Measurements from ENCODE around the gene DUSP21. TPM values are rescaled to one million over a fixed set of nuclear protein-coding genes. Genes with fewer than 3 reads are reported as not detected.
"Not testable (repeated sequence)": the region's sequence is repeated elsewhere in the genome, so short reads cannot be mapped to it uniquely, and the experiment has no call there.

DUSP21 gene
- total RNA-seq, 2 experiments from 2014 or later, result not detected

DNA sequence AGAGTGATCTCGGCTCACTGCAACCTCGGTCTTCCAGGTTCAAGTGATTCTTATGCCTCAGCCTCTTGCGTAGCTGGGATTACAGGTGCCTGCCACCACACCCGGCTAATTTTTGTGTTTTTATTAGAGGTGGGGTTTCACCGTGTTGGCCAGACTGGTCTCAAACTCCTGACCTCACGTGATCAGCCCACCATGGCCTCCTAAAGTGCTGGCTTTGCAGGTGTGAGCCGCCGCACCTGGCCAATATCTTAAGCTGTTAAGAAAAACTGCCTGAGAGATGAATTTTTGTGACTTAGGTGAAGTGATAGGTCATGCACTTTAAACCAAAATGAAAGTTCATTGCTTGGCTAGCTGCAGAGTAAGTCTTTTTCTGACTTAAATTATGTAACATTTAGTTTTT lies 35.0 kb downstream of the DUSP21 start:
- ATAC-seq, result no peak
- Mint-ChIP-seq H3K27me3 (ENCODE audit: low read depth) (no peaks in the 10 kb centered on the region), H3K36me3 (ENCODE audit: low read depth) (peaks cover 17% of the 10 kb centered on the region), H3K4me1 (ENCODE audit: low read depth) (peaks cover 11% of the 10 kb centered on the region), H3K9me3 (ENCODE audit: insufficient read depth) (no peaks in the 10 kb centered on the region), H3K27ac (no peak overlapping the region), H3K4me3 (no peak overlapping the region)
- ChIA-PET CTCF (no interaction called here), POLR2A (no interaction called here)
- no peak for DNase-seq

DNA sequence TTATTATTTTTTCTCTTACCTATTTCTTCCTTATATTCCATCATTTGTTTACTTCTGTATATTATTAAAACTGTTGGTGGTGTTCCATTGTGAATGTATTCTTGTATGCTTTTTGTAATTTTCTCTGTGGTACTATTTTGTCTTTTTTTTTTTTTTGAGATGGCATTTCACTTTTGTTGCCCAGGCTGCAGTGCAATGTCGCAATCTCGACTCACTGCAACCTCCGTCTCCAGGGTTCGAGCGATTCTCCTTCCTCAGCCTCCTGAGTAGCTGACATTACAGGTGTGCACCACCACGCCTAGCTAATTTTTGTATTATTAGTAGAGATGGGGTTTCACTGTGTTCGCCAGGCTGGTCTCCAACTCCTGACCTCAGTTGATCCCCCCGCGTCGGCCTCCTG lies 37.7 kb downstream of the DUSP21 start:
- Mint-ChIP-seq H3K9me3 (ENCODE audit: insufficient read depth) (no peaks in the 10 kb centered on the region), H3K4me1 (ENCODE audit: low read depth) (peaks cover 7% of the 10 kb centered on the region), H3K4me3 (no peak overlapping the region), H3K27me3 (ENCODE audit: low read depth) (no peaks in the 10 kb centered on the region), H3K36me3 (ENCODE audit: low read depth) (peaks cover 12% of the 10 kb centered on the region), H3K27ac (no peak overlapping the region)
- ATAC-seq (no peak), DNase-seq (no peak)
- ChIA-PET POLR2A (no interaction called here), CTCF (no interaction called here)

GRCh38 chrX:44882635-44883034 lies 38.8 kb downstream of the DUSP21 start:
- POLR2A ChIA-PET, result no interaction called here
- no peaks in the 10 kb centered on the region for H3K27me3 Mint-ChIP-seq (ENCODE audit: low read depth)
- H3K27ac Mint-ChIP-seq, result no peak overlapping the region
- DNase-seq (no peak), ATAC-seq (no peak)
- peaks cover 5% of the 10 kb centered on the region for H3K4me1 Mint-ChIP-seq (ENCODE audit: low read depth)
- CTCF ChIA-PET, result no interaction called here
- no peaks in the 10 kb centered on the region for H3K9me3 Mint-ChIP-seq (ENCODE audit: insufficient read depth)
- peaks cover 12% of the 10 kb centered on the region for H3K36me3 Mint-ChIP-seq (ENCODE audit: low read depth)
- no peak overlapping the region for H3K4me3 Mint-ChIP-seq

GRCh38 chrX:44884944-44885343 lies 41.1 kb downstream of the DUSP21 start:
- DNase-seq (no peak), ATAC-seq (no peak)
- ChIA-PET CTCF (no interaction called here), POLR2A (no interaction called here)
- Mint-ChIP-seq H3K9me3 (ENCODE audit: insufficient read depth) (no peaks in the 10 kb centered on the region), H3K27ac (no peak overlapping the region), H3K27me3 (ENCODE audit: low read depth) (no peaks in the 10 kb centered on the region), H3K4me1 (ENCODE audit: low read depth) (peaks cover 5% of the 10 kb centered on the region), H3K36me3 (ENCODE audit: low read depth) (peaks cover 11% of the 10 kb centered on the region), H3K4me3 (no peak overlapping the region)

- Mint-ChIP-seq H3K9me3 (ENCODE audit: insufficient read depth) (peaks cover 4% of the 10 kb centered on the region), H3K4me3 (no peak overlapping the region), H3K4me1 (ENCODE audit: low read depth) (peaks cover 9% of the 10 kb centered on the region), H3K36me3 (ENCODE audit: low read depth) (peaks cover 20% of the 10 kb centered on the region), H3K27me3 (ENCODE audit: low read depth) (no peaks in the 10 kb centered on the region), H3K27ac (no peak overlapping the region)
- no peak for ATAC-seq
- POLR2A ChIA-PET, result no interaction called here
- DNase-seq, result no peak
- CTCF ChIA-PET, result no interaction called here
Observed at GRCh38 chrX:44889824-44890223, 46.0 kb downstream of the DUSP21 start.

DNA sequence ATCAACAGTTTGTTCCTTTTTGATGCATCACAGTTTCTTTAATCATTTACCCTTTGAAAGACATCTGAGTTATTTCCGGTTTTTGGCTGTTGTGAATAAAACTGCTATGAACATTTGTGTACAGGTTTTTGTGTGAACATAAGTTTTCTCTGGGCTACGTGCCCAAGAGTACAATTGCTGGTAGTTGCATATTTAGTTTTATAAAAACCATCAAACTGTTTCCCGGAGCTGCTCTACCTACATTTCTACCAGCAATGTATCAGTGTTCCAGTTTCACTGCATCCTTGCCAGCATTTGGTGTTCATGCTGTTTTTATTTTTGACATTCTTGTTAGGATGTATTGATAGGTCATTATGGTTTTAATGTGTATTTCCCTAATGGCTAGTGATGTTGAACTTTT lies 46.4 kb downstream of the DUSP21 start:
- Mint-ChIP-seq H3K27ac (no peak overlapping the region), H3K27me3 (ENCODE audit: low read depth) (no peaks in the 10 kb centered on the region), H3K9me3 (ENCODE audit: insufficient read depth) (peaks cover 4% of the 10 kb centered on the region), H3K36me3 (ENCODE audit: low read depth) (peaks cover 19% of the 10 kb centered on the region), H3K4me1 (ENCODE audit: low read depth) (peaks cover 9% of the 10 kb centered on the region), H3K4me3 (no peak overlapping the region)
- POLR2A ChIA-PET, result no interaction called here
- CTCF ChIA-PET, result no interaction called here
- no peak for DNase-seq
- no peak for ATAC-seq

DNA sequence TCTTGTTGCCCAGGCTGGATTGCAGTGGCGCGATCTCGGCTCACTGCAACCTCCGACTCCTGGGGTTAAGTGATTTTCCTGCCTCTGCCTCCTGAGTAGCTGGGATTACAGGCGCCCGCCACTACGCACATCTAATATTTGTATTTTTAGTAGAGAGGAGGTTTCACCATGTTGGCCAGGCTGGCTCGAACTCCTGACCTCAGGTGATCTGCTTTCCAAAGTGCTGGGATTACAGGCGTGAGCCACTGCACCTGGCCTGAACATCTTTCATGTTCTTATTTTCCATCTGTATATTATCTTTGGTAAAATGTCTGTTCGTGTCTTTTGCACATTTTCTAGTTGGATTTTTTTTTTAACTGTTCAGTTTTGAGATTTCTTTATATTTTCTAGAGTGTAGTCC lies 46.9 kb downstream of the DUSP21 start:
- H3K4me3 Mint-ChIP-seq; CTCF ChIA-PET; DNase-seq; ATAC-seq; H3K9me3 Mint-ChIP-seq (ENCODE audit: insufficient read depth); POLR2A ChIA-PET; H3K4me1 Mint-ChIP-seq (ENCODE audit: low read depth); H3K27ac Mint-ChIP-seq; H3K27me3 Mint-ChIP-seq (ENCODE audit: low read depth): not testable (repeated sequence)
- H3K36me3 Mint-ChIP-seq (ENCODE audit: low read depth), result peaks cover 21% of the 10 kb centered on the region

- POLR2A ChIA-PET, result no interaction called here
- Mint-ChIP-seq H3K4me3 (no peak overlapping the region), H3K4me1 (ENCODE audit: low read depth) (peaks cover 9% of the 10 kb centered on the region), H3K27me3 (ENCODE audit: low read depth) (no peaks in the 10 kb centered on the region), H3K9me3 (ENCODE audit: insufficient read depth) (peaks cover 7% of the 10 kb centered on the region), H3K27ac (no peak overlapping the region), H3K36me3 (ENCODE audit: low read depth) (peaks cover 25% of the 10 kb centered on the region)
- DNase-seq (no peak), ATAC-seq (no peak)
- CTCF ChIA-PET, result no interaction called here
Observed at GRCh38 chrX:44891642-44892041, 47.8 kb downstream of the DUSP21 start.

Other genes starting within 250 kb of the DUSP21 start
- gene KDM6A, start 29.2 kb downstream of the DUSP21 start, total RNA-seq, result 10 to 100 TPM; 24.5 to 24.7 TPM